ENCODE results near the gene FUS. TPM values are rescaled to one million over a fixed set of nuclear protein-coding genes. Genes with fewer than 3 reads are reported as not detected.
"Not testable (repeated sequence)": the region's sequence is repeated elsewhere in the genome, so short reads cannot be mapped to it uniquely, and the experiment has no call there.

Gene FUS
- total and polyA plus RNA-seq, 7 experiments from 2014 or later = 177 to 956 (median 614) TPM

GRCh38 chr16:31196324-31197088 lies 16.6 kb downstream of the FUS start:
- Histone ChIP-seq H3K27me3 (ENCODE audit: control insufficient read depth in 2 of 2, insufficient read depth in 2 of 2, low read length in 2 of 2) (no peaks in the 10 kb centered on the region), H3K9me3 (ENCODE audit: control insufficient read depth in 2 of 3, low read length in 3 of 3) (no peaks in the 10 kb centered on the region), H3K4me1 (ENCODE audit: control insufficient read depth in 2 of 2, insufficient read depth in 2 of 2, low read length in 2 of 2) (peaks cover 14 to 15% of the 10 kb centered on the region in 2 donors), H3K4me3 (ENCODE audit: low read length) (no peak overlapping the region), H3K36me3 (ENCODE audit: control insufficient read depth in 2 of 3, insufficient read depth in 3 of 3, low read length in 3 of 3) (peaks cover 7 to 66% (median 30%) of the 10 kb centered on the region in 3 experiments), H3K27ac (ENCODE audit: low read depth, low read length) (no peak overlapping the region)
- H3K27ac Mint-ChIP-seq = peak overlapping the region in 6 of 9 donors; percentile 34 to 80 (median 60)
- ATAC-seq (no peak), DNase-seq (no peak)
- intact Hi-C loops (cut with micrococcal nuclease) = no loop called here
- CTCF ChIA-PET = no interaction called here
- H3K36me3 Mint-ChIP-seq = peaks cover 6 to 46% (median 22%) of the 10 kb centered on the region in 5 donors
- H3K27me3 Mint-ChIP-seq = no peaks in the 10 kb centered on the region
- H3K4me1 Mint-ChIP-seq = peaks cover 31 to 64% (median 58%) of the 10 kb centered on the region in 7 donors
- H3K9me3 Mint-ChIP-seq = peaks cover 0 to 3% (median 0%) of the 10 kb centered on the region in 11 donors
- POLR2A ChIA-PET = interaction anchor here (1.7 to 10.2 kb wide), 4 partner anchors 9 to 54 kb away, joined by 5 to 131 read pairs (median 7); partner anchors contain the start of gene FUS
- H3K4me3 Mint-ChIP-seq = no peak overlapping the region

DNA sequence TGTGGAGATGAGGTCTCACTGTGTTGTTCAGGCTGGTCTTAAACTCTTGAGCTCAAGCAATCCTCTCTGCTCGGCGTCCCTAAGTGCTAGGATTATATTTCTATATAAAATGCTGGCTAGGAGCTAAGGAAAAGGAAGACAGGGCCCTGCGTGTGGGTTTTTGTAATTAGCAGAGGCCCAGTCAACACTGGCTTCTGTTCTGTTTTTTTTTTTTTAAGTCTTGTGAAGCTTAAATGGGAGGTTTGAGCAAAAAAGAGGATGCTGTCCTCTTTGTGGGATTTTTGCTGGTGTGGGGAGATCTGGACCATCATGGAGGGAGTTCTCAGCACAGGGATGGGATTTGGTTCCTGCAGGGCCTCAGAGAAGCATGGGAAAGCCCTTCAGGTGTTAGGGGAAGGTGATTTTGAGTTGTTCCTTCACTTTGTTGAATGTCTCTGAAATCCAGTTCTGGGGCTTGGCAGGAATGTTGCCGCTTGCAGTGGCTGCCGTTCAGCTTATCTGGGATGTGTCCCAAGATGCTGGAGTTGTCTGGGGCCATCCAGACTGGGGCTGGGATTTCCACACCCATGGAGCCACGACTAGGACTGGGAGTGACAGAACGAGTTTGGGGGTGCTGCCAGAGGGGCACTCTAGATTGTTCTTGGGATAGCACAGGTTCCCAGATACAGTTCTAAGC lies 18.4 kb downstream of the FUS start:
- H3K4me1 ChIP-seq (ENCODE audit: control insufficient read depth in 2 of 2, insufficient read depth in 2 of 2, low read length in 2 of 2) = peaks cover 19 to 20% of the 10 kb centered on the region in 2 donors
- CTCF ChIA-PET = no interaction called here
- peak overlapping the region; percentile 4 to 87 (median 73) for H3K27ac Mint-ChIP-seq
- H3K4me3 ChIP-seq (ENCODE audit: low read length) = no peak overlapping the region
- peak overlapping the region in 2 of 10 donors; percentile 13 to 26 for H3K4me3 Mint-ChIP-seq
- H3K27me3 Mint-ChIP-seq = no peaks in the 10 kb centered on the region
- no peak for DNase-seq
- intact Hi-C loops (cut with micrococcal nuclease) = no loop called here
- H3K36me3 ChIP-seq (ENCODE audit: control insufficient read depth in 2 of 3, insufficient read depth in 3 of 3, low read length in 3 of 3) = peaks cover 2 to 51% (median 20%) of the 10 kb centered on the region in 3 experiments
- peaks cover 0 to 5% (median 0%) of the 10 kb centered on the region in 11 donors for H3K9me3 Mint-ChIP-seq
- ATAC-seq = no peak
- H3K27ac ChIP-seq (ENCODE audit: low read depth, low read length) = no peak overlapping the region
- POLR2A ChIA-PET = interaction anchor here (1.8 to 10.2 kb wide), 3 partner anchors 11 to 19 kb away, joined by 6 to 131 read pairs (median 8); partner anchors contain the start of gene FUS
- peaks cover 2 to 37% (median 11%) of the 10 kb centered on the region in 5 donors for H3K36me3 Mint-ChIP-seq
- H3K9me3 ChIP-seq (ENCODE audit: control insufficient read depth in 2 of 3, low read length in 3 of 3) = no peaks in the 10 kb centered on the region
- peaks cover 31 to 61% (median 54%) of the 10 kb centered on the region in 7 donors for H3K4me1 Mint-ChIP-seq
- H3K27me3 ChIP-seq (ENCODE audit: control insufficient read depth in 2 of 2, insufficient read depth in 2 of 2, low read length in 2 of 2) = no peaks in the 10 kb centered on the region

DNA sequence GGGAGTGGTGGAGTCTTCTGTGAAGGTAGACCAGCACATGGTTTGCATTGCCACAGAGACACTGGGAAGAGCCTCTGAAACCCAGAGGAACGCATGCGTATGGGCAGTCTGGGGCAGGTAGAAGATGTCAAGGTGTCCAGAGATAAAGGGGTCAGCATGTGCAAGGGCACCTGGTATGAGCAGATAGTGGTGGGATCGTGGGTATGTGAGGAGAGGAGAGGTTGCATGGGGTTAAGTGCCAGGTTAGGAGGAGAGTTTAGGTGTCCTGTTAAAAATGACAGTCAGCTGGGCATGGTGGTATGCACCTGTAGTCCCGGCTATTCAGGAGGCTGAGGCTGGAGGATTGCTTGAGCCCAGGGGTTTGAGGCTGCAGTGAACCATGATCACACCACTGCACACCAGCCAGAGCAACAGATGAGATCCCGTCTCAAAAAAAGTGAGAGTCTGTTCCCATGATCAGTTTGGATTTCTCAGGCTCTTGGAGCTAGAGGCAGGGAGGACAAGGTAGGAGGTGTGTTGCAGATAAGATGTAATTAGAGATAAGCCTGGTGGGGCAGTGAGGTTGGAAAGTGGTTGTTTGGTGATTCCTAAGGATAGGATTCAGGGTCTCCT lies 19.6 kb downstream of the FUS start:
- peaks cover 0 to 5% (median 0%) of the 10 kb centered on the region in 11 donors for H3K9me3 Mint-ChIP-seq
- ChIA-PET POLR2A (interaction anchor here (1.8 to 10.2 kb wide), 3 partner anchors 17 to 57 kb away, joined by 6 to 131 read pairs (median 23); partner anchors contain the start of gene FUS), CTCF (no interaction called here)
- H3K4me1 Mint-ChIP-seq = peaks cover 33 to 59% (median 57%) of the 10 kb centered on the region in 7 donors
- no peak overlapping the region for H3K4me3 ChIP-seq (ENCODE audit: low read length)
- ATAC-seq = no peak
- H3K9me3 ChIP-seq (ENCODE audit: control insufficient read depth in 2 of 3, low read length in 3 of 3) = no peaks in the 10 kb centered on the region
- H3K36me3 ChIP-seq (ENCODE audit: control insufficient read depth in 2 of 3, insufficient read depth in 3 of 3, low read length in 3 of 3) = peaks cover 0 to 39% (median 10%) of the 10 kb centered on the region in 3 experiments
- peaks cover 0 to 33% (median 4%) of the 10 kb centered on the region in 5 donors for H3K36me3 Mint-ChIP-seq
- intact Hi-C loops (cut with micrococcal nuclease) = loop anchor here (1.0 to 5.0 kb wide), 9 partner anchors 15 to 668 kb away; partner anchors contain the start of genes ARMC5 (in 1 of the 2), KAT8 (in 1 of the 2), TRIM72 (in 1 of the 2) and ZNF843 (in 1 of the 2)
- no peak for DNase-seq
- no peaks in the 10 kb centered on the region for H3K27me3 Mint-ChIP-seq
- H3K4me1 ChIP-seq (ENCODE audit: control insufficient read depth in 2 of 2, insufficient read depth in 2 of 2, low read length in 2 of 2) = peaks cover 19 to 20% of the 10 kb centered on the region in 2 donors
- H3K4me3 Mint-ChIP-seq = peak overlapping the region in 9 of 10 donors; percentile 11 to 92 (median 36)
- H3K27me3 ChIP-seq (ENCODE audit: control insufficient read depth in 2 of 2, insufficient read depth in 2 of 2, low read length in 2 of 2) = no peaks in the 10 kb centered on the region
- H3K27ac Mint-ChIP-seq = peak overlapping the region; percentile 26 to 87 (median 51)
- no peak overlapping the region for H3K27ac ChIP-seq (ENCODE audit: low read depth, low read length)

GRCh38 chr16:31200111-31200510 lies 20.2 kb downstream of the FUS start:
- H3K36me3 ChIP-seq (ENCODE audit: control insufficient read depth in 2 of 3, insufficient read depth in 3 of 3, low read length in 3 of 3) = peaks cover 0 to 34% (median 4%) of the 10 kb centered on the region in 3 experiments
- not testable (repeated sequence) for H3K27ac ChIP-seq (ENCODE audit: low read depth, low read length); H3K27me3 Mint-ChIP-seq; H3K9me3 Mint-ChIP-seq; H3K27me3 ChIP-seq (ENCODE audit: control insufficient read depth in 2 of 2, insufficient read depth in 2 of 2, low read length in 2 of 2); H3K4me3 ChIP-seq (ENCODE audit: low read length); H3K9me3 ChIP-seq (ENCODE audit: control insufficient read depth in 2 of 3, low read length in 3 of 3); ATAC-seq; DNase-seq
- intact Hi-C loops (cut with micrococcal nuclease) = loop anchor here (1.0 to 5.0 kb wide), 9 partner anchors 15 to 667 kb away; partner anchors contain the start of genes ARMC5 (in 1 of the 2), KAT8 (in 1 of the 2), TRIM72 (in 1 of the 2) and ZNF843 (in 1 of the 2)
- Mint-ChIP-seq H3K4me3 (peak overlapping the region in 9 of 10 donors; percentile 11 to 92 (median 36)), H3K27ac (peak overlapping the region; percentile 26 to 87 (median 51)), H3K36me3 (peaks cover 0 to 29% (median 0%) of the 10 kb centered on the region in 5 donors), H3K4me1 (peaks cover 33 to 60% (median 54%) of the 10 kb centered on the region in 7 donors)
- CTCF ChIA-PET = interaction anchor here (0.7 kb wide), 1 partner anchor 209 kb away, joined by 3 read pairs; no protein-coding TSS in a partner anchor
- POLR2A ChIA-PET = interaction anchor here (0.6 to 10.2 kb wide), 5 partner anchors 13 to 58 kb away, joined by 3 to 131 read pairs (median 23); partner anchors contain the start of genes FUS, PYDC1 and TRIM72
- H3K4me1 ChIP-seq (ENCODE audit: control insufficient read depth in 2 of 2, insufficient read depth in 2 of 2, low read length in 2 of 2) = peaks cover 19 to 20% of the 10 kb centered on the region in 2 donors

DNA sequence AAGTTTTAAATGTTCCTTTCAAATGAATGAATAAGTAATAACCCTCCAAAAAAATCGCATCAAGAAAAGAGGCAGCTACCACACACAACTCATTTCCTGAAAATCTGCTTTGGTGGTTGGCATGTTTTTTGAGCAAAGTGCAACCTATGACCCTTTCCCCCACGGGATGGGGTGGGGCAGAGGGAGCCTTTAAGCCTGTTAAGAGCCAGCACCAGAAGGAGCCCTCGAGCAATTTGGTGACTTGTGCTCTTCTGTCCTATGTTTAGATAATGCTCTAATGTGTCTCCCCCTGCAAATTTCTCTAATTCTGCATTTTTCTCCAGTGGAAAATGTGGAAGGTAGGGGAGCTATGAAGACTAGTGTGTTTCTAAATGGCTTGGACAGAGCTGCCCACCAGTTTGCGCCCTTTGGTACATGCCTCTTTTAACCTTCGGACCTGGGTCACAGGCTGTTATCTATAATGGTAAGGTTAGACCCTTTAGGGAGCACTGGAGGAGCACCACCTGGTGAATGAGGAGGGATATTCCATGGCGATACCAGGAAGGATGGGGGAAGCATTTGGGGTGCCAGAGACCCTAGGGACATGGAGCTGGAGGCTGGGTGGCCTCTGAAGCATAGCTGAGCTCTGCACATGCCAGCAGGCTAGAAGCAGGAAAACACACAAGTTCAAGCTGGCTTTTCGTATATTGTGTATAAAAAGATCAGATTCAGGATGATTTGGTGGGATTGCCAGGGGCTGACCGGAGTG lies 21.1 kb downstream of the FUS start:
- Mint-ChIP-seq H3K36me3 (peaks cover 0 to 28% (median 0%) of the 10 kb centered on the region in 5 donors), H3K4me1 (peaks cover 33 to 58% (median 51%) of the 10 kb centered on the region in 7 donors), H3K27me3 (no peaks in the 10 kb centered on the region), H3K4me3 (peak overlapping the region; percentile 71 to 93 (median 90)), H3K9me3 (peaks cover 0 to 6% (median 0%) of the 10 kb centered on the region in 11 donors), H3K27ac (peak overlapping the region; percentile 68 to 88 (median 84))
- H3K36me3 ChIP-seq (ENCODE audit: control insufficient read depth in 2 of 3, insufficient read depth in 3 of 3, low read length in 3 of 3) = peaks cover 0 to 25% (median 0%) of the 10 kb centered on the region in 3 experiments
- H3K4me3 ChIP-seq (ENCODE audit: low read length) = peak overlapping the region; percentile 87
- ChIA-PET POLR2A (interaction anchor here (0.5 to 10.2 kb wide), 11 partner anchors 11 to 668 kb away, joined by 3 to 131 read pairs (median 9); partner anchors contain the start of genes FUS, PYDC1, TRIM72 and ZNF646), CTCF (interaction anchor here (0.6 to 0.9 kb wide), 3 partner anchors 16 to 209 kb away, joined by 3 to 6 read pairs (median 3); partner anchors contain the start of gene PYDC1)
- DNase-seq (peak in 8 of 9 donors; percentile 48 to 75 (median 64)), ATAC-seq (peak; percentile 60)
- no peaks in the 10 kb centered on the region for H3K27me3 ChIP-seq (ENCODE audit: control insufficient read depth in 2 of 2, insufficient read depth in 2 of 2, low read length in 2 of 2)
- intact Hi-C loops (cut with micrococcal nuclease) = loop anchor here (1.0 to 5.0 kb wide), 9 partner anchors 14 to 666 kb away; partner anchors contain the start of genes ARMC5 (in 1 of the 2), KAT8 (in 1 of the 2), TRIM72 (in 1 of the 2) and ZNF843 (in 1 of the 2)
- no peaks in the 10 kb centered on the region for H3K9me3 ChIP-seq (ENCODE audit: control insufficient read depth in 2 of 3, low read length in 3 of 3)
- peaks cover 19 to 20% of the 10 kb centered on the region in 2 donors for H3K4me1 ChIP-seq (ENCODE audit: control insufficient read depth in 2 of 2, insufficient read depth in 2 of 2, low read length in 2 of 2)
- H3K27ac ChIP-seq (ENCODE audit: low read depth, low read length) = peak overlapping the region; percentile 73
